Neuronal stem cell (in vitro differentiated cells): ENCODE data around the gene TRAF2.

ENCODE experiments used
- DNase-seq: peaks from one replicate; pipeline ENCODE4 v3.0.0-alpha.2; 2013; ENCODE audit warnings: low spot score
- H2AFZ ChIP-seq: one replicate; pipeline ENCODE4 v1.6.1; 2013; ENCODE audit warnings: mild to moderate bottlenecking, low read length, inconsistent platforms
- H2AK5ac ChIP-seq: 2 replicates; pipeline ENCODE4 v1.6.1; 2013; ENCODE audit warnings: low read depth, mild to moderate bottlenecking, inconsistent platforms, low read length, moderate library complexity, mixed read lengths
- H2BK120ac ChIP-seq: 2 replicates; pipeline ENCODE4 v1.6.1; 2013; ENCODE audit warnings: low read depth, mild to moderate bottlenecking, inconsistent platforms, low read length, moderate library complexity, mixed read lengths
- H2BK12ac ChIP-seq: one replicate; pipeline ENCODE4 v1.6.1; 2013; ENCODE audit warnings: low read length, inconsistent platforms
- H2BK15ac ChIP-seq: 2 replicates; pipeline ENCODE4 v1.6.1; 2013; ENCODE audit warnings: mild to moderate bottlenecking, low read length, inconsistent platforms, mixed read lengths
- H2BK5ac ChIP-seq: one replicate; pipeline ENCODE4 v1.6.1; 2013; ENCODE audit warnings: inconsistent platforms, mild to moderate bottlenecking, low read length, moderate library complexity
- H3K14ac ChIP-seq: one replicate; pipeline ENCODE4 v1.6.1; 2013; ENCODE audit warnings: low read length, inconsistent platforms
- H3K18ac ChIP-seq: 2 replicates; pipeline ENCODE4 v1.6.1; 2013; ENCODE audit warnings: low read length, inconsistent platforms
- H3K23ac ChIP-seq: 2 replicates; pipeline ENCODE4 v1.6.1; 2013; ENCODE audit warnings: low read depth, mild to moderate bottlenecking, mixed read lengths, low read length, inconsistent platforms; ENCODE audit not compliant: poor library complexity
- H3K27ac ChIP-seq: replicated peaks from 3 replicates; pipeline ENCODE4 v1.5.1; 2013; ENCODE audit warnings: low read length, inconsistent platforms
- H3K27me3 ChIP-seq, 3 experiments: 2 replicates each; pipeline ENCODE4 v1.6.1; 2013; ENCODE audit warnings: low read length in 3 of 3, mild to moderate bottlenecking in 2 of 3, inconsistent platforms in 1 of 3, low read depth in 1 of 3, mixed read lengths in 1 of 3, moderate library complexity in 1 of 3; ENCODE audit not compliant: control insufficient read depth in 3 of 3, insufficient read depth in 3 of 3
- H3K36me3 ChIP-seq, 2 donors: replicated peaks in 1 of 2; 2 replicates each; pipeline ENCODE4 v1.6.1; 2013; ENCODE audit warnings: low read length in 2 of 2; ENCODE audit not compliant: control insufficient read depth in 2 of 2, insufficient read depth in 2 of 2
- H3K4ac ChIP-seq: 2 replicates; pipeline ENCODE4 v1.6.1; 2013; ENCODE audit warnings: inconsistent platforms, mild to moderate bottlenecking, low read length, moderate library complexity
- H3K4me1 ChIP-seq, 2 donors: 1 replicate in 1 of 2; 2 replicates in 1 of 2; pipeline ENCODE4 v1.6.1; 2013; ENCODE audit warnings: low read length in 2 of 2, low read depth in 1 of 2; ENCODE audit not compliant: control insufficient read depth in 2 of 2, insufficient read depth in 1 of 2
- H3K4me2 ChIP-seq: one replicate; pipeline ENCODE4 v1.6.1; 2013; ENCODE audit warnings: mild to moderate bottlenecking, low read length, inconsistent platforms; ENCODE audit not compliant: insufficient read depth, poor library complexity, severe bottlenecking
- H3K4me3 ChIP-seq, 2 donors: 2 replicates each; pipeline ENCODE4 v1.5.1; 2013; ENCODE audit warnings: low read length in 2 of 2, mild to moderate bottlenecking in 2 of 2, inconsistent platforms in 1 of 2, moderate library complexity in 1 of 2
- H3K79me1 ChIP-seq: one replicate; pipeline ENCODE4 v1.6.1; 2013; ENCODE audit warnings: low read depth, mild to moderate bottlenecking, inconsistent platforms, low read length, moderate library complexity
- H3K9ac ChIP-seq: one replicate; pipeline ENCODE4 v1.6.1; 2013; ENCODE audit warnings: mild to moderate bottlenecking, low read depth, low read length, inconsistent platforms; ENCODE audit not compliant: poor library complexity
- H3K9me3 ChIP-seq, 2 donors: replicated peaks in 1 of 2; 2 replicates each; pipeline versions ENCODE3 to v1.6.1; 2013; ENCODE audit warnings: low read length in 2 of 2, mild to moderate bottlenecking in 2 of 2, inconsistent platforms in 1 of 2, low read depth in 1 of 2, mixed read lengths in 1 of 2, moderate library complexity in 1 of 2; ENCODE audit not compliant: control insufficient read depth in 2 of 2, insufficient read depth in 1 of 2
- H4K8ac ChIP-seq: one replicate; pipeline ENCODE4 v1.6.1; 2013; ENCODE audit warnings: low read depth, mild to moderate bottlenecking, inconsistent platforms, low read length, moderate library complexity
- H4K91ac ChIP-seq: one replicate; pipeline ENCODE4 v1.6.1; 2013; ENCODE audit warnings: low read length, low read depth, mild to moderate bottlenecking, inconsistent platforms; ENCODE audit not compliant: poor library complexity
- WGBS, 2 donors: extraction: QIAGEN DNeasy Blood & Tissue Kit; methylation state at CpG; one replicate each; pipeline ENCODE4 v1.1.7; 2013; ENCODE audit warnings: missing lambda C conversion rate in 2 of 2, mixed read lengths in 1 of 2; ENCODE audit not compliant: insufficient read length in 2 of 2, insufficient replicate concordance in 1 of 2; ENCODE audit errors: extremely low coverage in 2 of 2; 5-methylcytosine and 5-hydroxymethylcytosine counted together

TRAF2 gene

DNA sequence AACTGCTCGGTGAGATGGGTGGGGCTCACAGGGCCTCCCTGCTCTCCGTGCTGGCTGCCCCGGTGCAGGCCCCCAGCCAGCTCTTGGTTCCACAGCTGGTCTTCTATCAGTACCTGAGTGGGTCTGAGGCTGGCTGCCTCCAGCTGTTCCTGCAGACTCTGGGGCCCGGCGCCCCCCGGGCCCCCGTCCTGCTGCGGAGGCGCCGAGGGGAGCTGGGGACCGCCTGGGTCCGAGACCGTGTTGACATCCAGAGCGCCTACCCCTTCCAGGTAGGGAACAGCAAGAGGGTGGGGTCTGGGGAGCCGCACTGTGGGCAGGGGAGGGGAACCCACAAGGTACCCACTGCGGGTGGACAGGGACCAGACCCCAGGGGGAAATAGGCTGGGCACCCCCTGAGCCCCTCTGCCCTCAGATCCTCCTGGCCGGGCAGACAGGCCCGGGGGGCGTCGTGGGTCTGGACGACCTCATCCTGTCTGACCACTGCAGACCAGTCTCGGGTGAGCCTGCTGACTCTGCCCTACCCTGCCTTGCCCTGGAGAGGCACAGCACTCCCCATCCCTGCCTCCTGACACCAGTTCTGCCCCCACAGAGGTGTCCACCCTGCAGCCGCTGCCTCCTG is 31.4 kb upstream of the TRAF2 start:
- H2BK120ac ChIP-seq = no peak overlapping the region
- H3K4me1 ChIP-seq = peaks cover 6% of the 10 kb centered on the region in 2 donors
- H3K4ac ChIP-seq = no peak overlapping the region
- no peaks in the 10 kb centered on the region for H3K9me3 ChIP-seq
- no CpG with 5 or more reads among the region's 23 CpGs for WGBS, 2 donors
- no peak overlapping the region for H4K91ac ChIP-seq
- peak overlapping the region; percentile 43 for H3K23ac ChIP-seq
- H3K4me2 ChIP-seq = no peak overlapping the region
- H2BK15ac ChIP-seq = no peak overlapping the region
- H3K14ac ChIP-seq = no peak overlapping the region
- H3K27me3 ChIP-seq = no peaks in the 10 kb centered on the region
- no peak overlapping the region for H3K27ac ChIP-seq
- H3K18ac ChIP-seq = no peak overlapping the region
- H3K9ac ChIP-seq = no peak overlapping the region
- H3K79me1 ChIP-seq = peaks cover 13% of the 10 kb centered on the region
- peaks cover 19 to 40% of the 10 kb centered on the region in 2 donors for H3K36me3 ChIP-seq
- no peak overlapping the region for H2BK12ac ChIP-seq
- H2BK5ac ChIP-seq = no peak overlapping the region
- DNase-seq = no peak
- H3K4me3 ChIP-seq = no peak overlapping the region
- H4K8ac ChIP-seq = no peak overlapping the region
- no peak overlapping the region for H2AFZ ChIP-seq
- no peak overlapping the region for H2AK5ac ChIP-seq

DNA sequence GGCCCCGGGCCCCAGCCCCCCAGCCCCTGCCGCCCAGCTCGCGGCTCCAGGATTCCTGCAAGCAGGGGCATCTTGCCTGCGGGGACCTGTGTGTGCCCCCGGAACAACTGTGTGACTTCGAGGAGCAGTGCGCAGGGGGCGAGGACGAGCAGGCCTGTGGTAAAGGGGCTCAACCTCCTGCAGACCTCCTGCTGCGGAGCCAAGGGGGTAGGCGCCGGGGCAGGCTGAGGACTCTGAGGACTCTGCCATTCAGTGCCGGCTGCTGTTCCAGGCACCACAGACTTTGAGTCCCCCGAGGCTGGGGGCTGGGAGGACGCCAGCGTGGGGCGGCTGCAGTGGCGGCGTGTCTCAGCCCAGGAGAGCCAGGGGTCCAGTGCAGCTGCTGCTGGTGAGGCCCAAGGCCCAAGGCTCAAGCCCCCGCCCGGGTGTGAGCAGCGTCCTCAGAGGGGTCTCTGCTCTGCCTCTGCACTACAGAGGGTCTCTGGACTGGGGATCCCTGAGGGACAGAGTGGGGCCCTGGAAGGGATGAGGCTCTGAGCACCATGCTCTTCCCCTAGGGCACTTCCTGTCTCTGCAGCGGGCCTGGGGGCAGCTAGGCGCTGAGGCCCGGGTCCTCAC is 30.7 kb upstream of the TRAF2 start:
- Histone ChIP-seq H2BK120ac (no peak overlapping the region), H2BK15ac (no peak overlapping the region), H3K36me3 (peaks cover 14 to 38% of the 10 kb centered on the region in 2 donors), H3K27me3 (no peaks in the 10 kb centered on the region), H2AK5ac (no peak overlapping the region), H2BK12ac (no peak overlapping the region), H3K4me2 (no peak overlapping the region), H3K4ac (no peak overlapping the region), H4K91ac (no peak overlapping the region), H2AFZ (no peak overlapping the region), H3K23ac (peak overlapping the region; percentile 20), H3K4me3 (no peak overlapping the region), H4K8ac (no peak overlapping the region), H3K9me3 (no peaks in the 10 kb centered on the region), H2BK5ac (no peak overlapping the region), H3K18ac (peak overlapping the region; percentile 17), H3K9ac (no peak overlapping the region), H3K79me1 (peaks cover 11% of the 10 kb centered on the region), H3K4me1 (peaks cover 0 to 3% of the 10 kb centered on the region in 2 donors), H3K27ac (no peak overlapping the region), H3K14ac (peak overlapping the region; percentile 38)
- WGBS, 2 donors = no CpG with 5 or more reads among the region's 26 CpGs
- DNase-seq = no peak

DNA sequence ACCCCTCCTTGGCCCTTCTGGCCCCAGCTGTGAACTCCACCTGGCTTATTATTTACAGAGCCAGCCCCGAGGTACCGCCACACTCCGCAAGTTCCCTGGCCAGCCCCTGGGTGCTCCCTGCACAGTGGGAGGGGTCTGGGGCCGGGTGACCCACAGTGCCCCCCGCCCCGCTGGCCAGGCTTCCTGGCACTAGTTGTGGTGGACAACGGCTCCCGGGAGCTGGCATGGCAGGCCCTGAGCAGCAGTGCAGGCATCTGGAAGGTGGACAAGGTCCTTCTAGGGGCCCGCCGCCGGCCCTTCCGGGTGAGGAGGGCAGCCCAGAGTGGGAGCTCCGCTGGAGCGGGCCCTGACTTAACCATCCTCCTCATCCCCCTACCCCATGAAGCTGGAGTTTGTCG is 30.2 kb upstream of the TRAF2 start:
- Histone ChIP-seq H3K79me1 (peaks cover 12% of the 10 kb centered on the region), H3K36me3 (peaks cover 14 to 38% of the 10 kb centered on the region in 2 donors), H3K18ac (no peak overlapping the region), H3K27ac (no peak overlapping the region), H2AK5ac (no peak overlapping the region), H2BK5ac (no peak overlapping the region), H3K9ac (no peak overlapping the region), H3K4ac (no peak overlapping the region), H3K27me3 (no peaks in the 10 kb centered on the region), H3K9me3 (no peaks in the 10 kb centered on the region), H3K14ac (peak overlapping the region; percentile 21), H4K8ac (no peak overlapping the region), H3K23ac (no peak overlapping the region), H3K4me3 (no peak overlapping the region), H2BK12ac (no peak overlapping the region), H3K4me2 (no peak overlapping the region), H4K91ac (no peak overlapping the region), H2BK120ac (no peak overlapping the region), H2AFZ (no peak overlapping the region), H2BK15ac (no peak overlapping the region), H3K4me1 (no peaks in the 10 kb centered on the region)
- DNase-seq = no peak
- no CpG with 5 or more reads among the region's 15 CpGs for WGBS, 2 donors

DNA sequence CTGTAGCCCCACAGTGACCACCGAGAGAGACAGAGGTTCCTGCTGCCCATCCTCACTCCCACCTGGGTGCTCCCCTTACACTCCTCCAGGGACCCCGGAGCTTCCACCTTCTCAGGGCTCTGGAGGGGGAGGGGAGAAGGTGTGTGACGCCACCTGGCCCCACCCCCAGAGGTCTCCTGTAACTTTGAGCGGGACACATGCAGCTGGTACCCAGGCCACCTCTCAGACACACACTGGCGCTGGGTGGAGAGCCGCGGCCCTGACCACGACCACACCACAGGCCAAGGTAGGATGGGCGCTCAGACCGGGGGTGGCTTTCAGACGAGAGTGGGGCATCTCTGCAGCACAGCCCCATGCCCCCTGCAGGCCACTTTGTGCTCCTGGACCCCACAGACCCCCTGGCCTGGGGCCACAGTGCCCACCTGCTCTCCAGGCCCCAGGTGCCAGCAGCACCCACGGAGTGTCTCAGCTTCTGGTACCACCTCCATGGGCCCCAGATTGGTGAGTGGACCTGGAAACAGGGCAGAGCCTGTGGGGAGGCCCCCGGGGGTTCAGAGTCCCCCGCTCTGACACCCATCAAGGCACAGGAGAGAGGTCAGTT is 29.7 kb upstream of the TRAF2 start:
- H2BK120ac ChIP-seq = no peak overlapping the region
- no peak overlapping the region for H3K23ac ChIP-seq
- H3K4me3 ChIP-seq = no peak overlapping the region
- no peak overlapping the region for H2BK5ac ChIP-seq
- no peak overlapping the region for H3K18ac ChIP-seq
- H3K79me1 ChIP-seq = peaks cover 12% of the 10 kb centered on the region
- H3K4me2 ChIP-seq = no peak overlapping the region
- no peak overlapping the region for H2AK5ac ChIP-seq
- H3K14ac ChIP-seq = peak overlapping the region; percentile 17
- DNase-seq = no peak
- peaks cover 14 to 38% of the 10 kb centered on the region in 2 donors for H3K36me3 ChIP-seq
- H2BK12ac ChIP-seq = no peak overlapping the region
- peak overlapping the region; percentile 72 for H3K9ac ChIP-seq
- no CpG with 5 or more reads among the region's 14 CpGs for WGBS, 2 donors
- peak overlapping the region; percentile 23 for H3K4ac ChIP-seq
- no peak overlapping the region for H4K8ac ChIP-seq
- H3K9me3 ChIP-seq = no peaks in the 10 kb centered on the region
- no peak overlapping the region for H2AFZ ChIP-seq
- no peaks in the 10 kb centered on the region for H3K4me1 ChIP-seq
- H3K27me3 ChIP-seq = no peaks in the 10 kb centered on the region
- no peak overlapping the region for H3K27ac ChIP-seq
- no peak overlapping the region for H2BK15ac ChIP-seq
- no peak overlapping the region for H4K91ac ChIP-seq
